GM18858 (cell line): ENCODE results near the gene RNF213.

Source experiments
- ATAC-seq: cut with Tn5 transposase; IDR thresholded peaks from one replicate; pipeline ENCODE4 v1.9.1; 2021; ENCODE audit not compliant: unreplicated experiment

RNF213 gene

DNA sequence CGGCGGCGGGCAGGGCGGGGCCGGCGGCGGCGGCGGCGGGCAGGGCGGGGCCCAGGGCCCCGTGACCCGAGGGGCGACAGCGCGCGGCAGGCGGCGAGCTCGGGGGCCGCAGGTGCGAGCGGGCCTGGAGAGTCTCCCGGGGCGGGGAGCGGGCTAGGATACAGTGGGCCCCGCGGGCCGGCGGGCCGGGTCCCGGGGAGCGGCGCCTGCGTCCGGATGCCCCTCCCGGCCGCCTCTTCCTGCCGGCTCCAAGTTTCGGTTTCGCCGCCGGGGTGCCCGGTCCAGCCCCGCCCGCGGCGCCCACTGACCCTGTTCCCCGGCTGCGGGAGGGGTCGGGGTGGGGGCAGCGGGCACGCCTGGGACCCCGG lies at the start of gene RNF213:
TSS of gene RNF213 (plus strand) at position 62 of the 368 bp plus-strand sequence. CDS start 2,830 bp downstream, outside the sequence.
- no peak for ATAC-seq

DNA sequence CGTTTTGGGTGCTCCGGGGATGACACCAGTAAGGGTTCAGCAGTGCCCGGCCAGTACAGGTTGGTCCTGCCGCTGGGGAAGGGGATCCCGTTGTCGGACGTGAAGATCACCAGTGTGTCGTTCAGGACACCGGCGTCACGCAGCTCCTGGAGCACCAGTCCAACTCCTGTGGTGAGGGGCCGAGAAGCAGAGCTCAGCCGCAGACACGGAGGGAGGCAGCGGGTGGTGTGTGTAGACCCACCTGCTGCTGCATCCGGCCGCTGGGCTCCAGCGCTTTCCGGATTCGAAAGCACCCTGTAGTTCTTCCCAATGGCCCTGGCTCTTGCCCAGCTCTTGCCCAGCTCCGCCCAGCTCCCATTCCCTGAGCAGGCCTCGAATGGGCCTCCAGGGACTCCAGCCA lies 48.5 kb upstream of the RNF213 start:
- ATAC-seq: no peak

- no peak for ATAC-seq
Measured at GRCh38 chr17:80212511-80212910, 48.1 kb upstream of the RNF213 start.

- ATAC-seq: no peak
Measured at GRCh38 chr17:80212962-80213642, 47.5 kb upstream of the RNF213 start.

DNA sequence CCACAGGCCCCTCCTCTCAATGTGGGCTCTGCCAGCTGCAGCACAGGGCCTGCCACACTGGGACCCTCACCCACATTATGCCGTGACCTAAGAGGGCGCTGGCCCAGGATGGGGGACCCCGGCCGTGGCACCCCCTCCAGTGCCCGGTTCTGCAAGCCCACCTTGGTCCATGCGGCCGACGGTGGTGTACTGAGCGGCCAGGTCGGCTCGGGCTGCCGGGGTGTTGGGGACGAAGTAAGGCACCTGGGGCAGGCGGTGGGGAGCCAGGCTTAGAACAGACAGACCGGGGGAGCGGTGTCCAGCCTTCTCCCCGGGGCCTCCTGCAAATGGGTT lies 47.0 kb upstream of the RNF213 start:
- ATAC-seq: no peak

- ATAC-seq: no peak
Measured at GRCh38 chr17:80214012-80214877, 46.4 kb upstream of the RNF213 start.

- ATAC-seq: no peak
Measured at GRCh38 chr17:80214878-80215210, 45.8 kb upstream of the RNF213 start.

DNA sequence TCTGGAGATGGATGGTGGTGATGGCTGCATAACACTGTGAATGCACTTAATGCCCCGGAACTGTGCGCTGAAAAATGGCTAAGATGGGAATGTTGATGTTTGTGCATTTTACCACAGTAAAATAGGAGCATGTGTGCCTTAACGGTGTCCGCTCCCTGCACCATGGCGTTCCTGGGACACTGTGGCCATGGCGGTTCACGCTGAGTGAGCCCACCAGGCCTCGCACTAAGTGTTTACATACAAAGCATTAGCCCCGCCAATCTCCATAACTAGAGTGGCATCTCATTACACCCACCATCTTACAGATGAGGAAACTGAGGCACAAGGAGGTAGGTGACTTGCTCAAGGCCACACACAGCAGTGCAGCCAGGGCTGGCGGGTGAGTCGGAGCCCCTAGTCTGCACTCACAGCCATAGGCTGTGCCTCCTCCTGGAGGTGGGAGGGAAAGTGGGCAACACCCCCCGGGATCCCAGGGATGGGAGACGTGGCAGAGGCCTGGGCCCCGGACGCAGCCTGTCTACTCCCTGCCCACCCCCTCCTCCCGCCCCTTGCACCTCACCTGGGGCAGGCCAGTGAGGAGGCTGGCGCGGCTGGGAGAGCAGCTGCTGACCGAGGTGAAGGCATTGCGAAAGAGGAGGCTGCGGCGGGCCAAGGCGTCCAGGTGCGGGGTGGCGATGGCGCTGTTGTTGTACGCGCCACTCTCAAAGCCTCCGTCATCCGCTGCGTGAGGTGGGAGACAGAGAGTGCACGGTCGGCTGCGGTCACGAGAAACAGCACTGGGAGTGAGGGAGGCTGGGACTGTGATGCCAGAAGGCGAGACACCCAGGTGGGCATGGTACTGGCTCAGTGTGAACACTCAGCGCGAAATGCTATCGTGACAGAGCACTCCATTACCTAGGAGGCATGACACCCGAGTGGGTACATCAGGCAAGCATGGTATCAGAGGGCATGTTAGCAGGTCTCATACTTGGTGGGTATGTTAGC lies 43.9 kb upstream of the RNF213 start:
- no peak for ATAC-seq

DNA sequence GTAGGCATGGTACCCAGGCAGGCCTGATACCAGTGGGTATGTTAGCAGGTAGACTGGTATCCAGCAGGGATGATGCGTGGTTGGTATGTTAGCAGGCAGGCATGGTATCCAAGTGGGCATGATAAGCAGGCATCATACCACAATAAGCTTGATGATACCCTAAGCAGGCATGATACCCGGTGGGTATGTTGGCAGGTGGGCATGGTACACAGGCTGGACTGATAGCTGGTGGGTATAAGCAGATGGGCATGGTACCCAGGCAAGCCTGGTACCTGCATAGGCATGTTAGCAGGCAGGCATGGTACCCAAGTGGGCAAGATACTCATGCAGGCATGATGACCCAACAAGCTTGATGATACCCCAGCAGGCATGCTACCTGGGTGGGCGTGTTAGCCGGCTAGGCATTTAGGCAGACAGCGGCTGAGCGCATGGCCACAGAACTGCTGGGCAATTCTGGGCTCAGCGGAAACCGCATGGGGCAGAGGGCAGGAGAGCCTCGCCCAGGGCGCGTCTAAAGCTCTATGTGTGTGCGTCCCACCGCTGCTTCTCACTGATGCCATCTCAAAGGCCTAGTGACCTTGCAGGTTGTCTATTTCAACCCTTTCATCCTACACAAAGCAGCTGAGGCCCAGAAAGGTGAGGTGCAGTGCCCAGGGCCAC lies 42.8 kb upstream of the RNF213 start:
- no peak for ATAC-seq

GRCh38 chr17:80218391-80218790 lies 42.3 kb upstream of the RNF213 start:
- no peak for ATAC-seq

DNA sequence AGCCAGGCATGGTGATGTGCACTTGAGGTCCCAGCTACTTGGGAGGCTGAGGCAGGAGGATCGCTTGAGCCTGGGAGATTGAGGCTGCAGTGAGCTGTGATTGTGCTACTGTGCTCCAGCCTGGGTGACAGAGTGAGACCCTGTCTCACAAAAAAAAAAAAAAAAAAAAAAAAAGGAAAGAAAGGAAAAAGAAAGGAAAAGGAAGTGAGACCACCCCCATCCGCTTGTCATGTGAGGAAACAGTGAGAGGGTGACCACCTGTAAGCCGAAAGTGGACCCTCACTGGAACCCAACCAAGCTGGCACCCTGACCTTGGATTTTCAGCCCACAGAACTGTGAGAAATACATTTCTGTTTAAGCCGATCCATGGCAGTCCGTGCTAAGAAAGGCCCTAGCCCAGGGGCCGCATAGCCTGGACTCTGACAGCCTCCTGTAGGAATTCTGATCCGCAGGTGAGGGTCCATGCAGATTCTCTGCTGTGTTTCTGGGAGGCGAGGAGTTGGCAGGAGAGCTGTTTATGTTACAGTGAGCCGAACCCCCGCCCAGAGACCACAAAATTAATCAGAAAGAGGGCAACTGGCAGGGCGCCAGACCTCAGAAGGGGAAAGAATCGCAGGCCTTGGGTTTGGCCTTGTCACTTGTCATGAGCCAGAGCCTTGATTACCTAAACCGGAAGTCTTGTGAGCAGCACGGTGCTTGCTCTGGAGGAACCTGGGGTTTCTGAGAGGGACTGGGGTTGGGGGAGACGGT lies 41.5 kb upstream of the RNF213 start:
- ATAC-seq: no peak

DNA sequence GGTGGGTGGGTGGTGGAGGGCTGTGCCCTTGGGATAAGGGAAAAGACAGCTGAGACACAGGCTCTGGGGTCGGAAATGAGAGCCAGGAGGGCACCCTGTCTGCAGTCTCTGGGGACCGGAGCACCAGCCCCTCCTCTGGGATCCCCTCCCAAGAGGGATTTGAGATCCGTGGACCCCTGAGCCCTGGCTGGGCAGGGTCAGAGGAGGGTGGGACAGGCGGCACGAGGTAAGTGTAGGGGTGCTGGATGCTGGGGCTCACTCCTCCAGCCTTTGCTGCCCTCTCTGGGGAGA lies 40.9 kb upstream of the RNF213 start:
- ATAC-seq: no peak

DNA sequence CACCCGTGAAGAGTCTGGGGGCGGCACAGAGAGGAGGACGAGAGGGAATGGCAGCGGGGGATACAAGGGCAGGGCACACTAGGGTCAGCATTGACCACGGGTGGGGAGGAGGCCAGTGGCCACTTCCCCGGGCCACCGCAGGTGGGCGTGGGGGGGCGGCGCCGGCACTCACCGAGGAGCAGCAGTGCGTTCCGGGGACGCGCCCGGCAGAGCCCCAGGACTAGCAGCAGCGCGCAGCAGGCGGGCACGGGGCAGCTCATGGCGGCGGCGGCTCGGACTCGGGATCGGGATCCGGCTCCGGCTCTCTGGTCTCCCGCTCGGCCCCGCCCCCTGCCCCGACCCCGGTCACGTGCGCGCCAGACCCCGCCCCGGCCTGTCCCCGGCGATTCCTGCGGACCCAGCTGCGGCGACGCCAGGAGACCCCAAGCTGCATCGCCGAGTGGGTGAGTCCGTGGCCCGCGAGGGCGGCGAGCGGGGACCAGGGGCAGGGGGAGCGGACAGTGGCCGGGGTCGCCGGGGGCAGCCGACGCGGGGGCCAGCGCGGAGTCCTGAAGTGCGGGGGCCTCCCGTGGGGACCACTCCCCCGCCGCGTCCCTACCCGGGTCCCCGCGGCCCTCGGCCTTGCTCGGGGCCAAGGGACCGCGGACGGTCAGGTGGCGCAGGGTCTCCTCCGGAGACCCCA lies 40.5 kb upstream of the RNF213 start, which contains the start of the genes SGSH and SLC26A11:
TSS of gene SGSH (minus strand) at position 280 of the 682 bp plus-strand sequence. CDS start at position 260, 20 bp downstream.
TSS of gene SLC26A11 (plus strand) at position 374 of the 682 bp plus-strand sequence. CDS start 1,134 bp downstream, outside the sequence.
- no peak for ATAC-seq

GRCh38 chr17:80220736-80221215 lies 39.9 kb upstream of the RNF213 start:
- ATAC-seq: no peak

DNA sequence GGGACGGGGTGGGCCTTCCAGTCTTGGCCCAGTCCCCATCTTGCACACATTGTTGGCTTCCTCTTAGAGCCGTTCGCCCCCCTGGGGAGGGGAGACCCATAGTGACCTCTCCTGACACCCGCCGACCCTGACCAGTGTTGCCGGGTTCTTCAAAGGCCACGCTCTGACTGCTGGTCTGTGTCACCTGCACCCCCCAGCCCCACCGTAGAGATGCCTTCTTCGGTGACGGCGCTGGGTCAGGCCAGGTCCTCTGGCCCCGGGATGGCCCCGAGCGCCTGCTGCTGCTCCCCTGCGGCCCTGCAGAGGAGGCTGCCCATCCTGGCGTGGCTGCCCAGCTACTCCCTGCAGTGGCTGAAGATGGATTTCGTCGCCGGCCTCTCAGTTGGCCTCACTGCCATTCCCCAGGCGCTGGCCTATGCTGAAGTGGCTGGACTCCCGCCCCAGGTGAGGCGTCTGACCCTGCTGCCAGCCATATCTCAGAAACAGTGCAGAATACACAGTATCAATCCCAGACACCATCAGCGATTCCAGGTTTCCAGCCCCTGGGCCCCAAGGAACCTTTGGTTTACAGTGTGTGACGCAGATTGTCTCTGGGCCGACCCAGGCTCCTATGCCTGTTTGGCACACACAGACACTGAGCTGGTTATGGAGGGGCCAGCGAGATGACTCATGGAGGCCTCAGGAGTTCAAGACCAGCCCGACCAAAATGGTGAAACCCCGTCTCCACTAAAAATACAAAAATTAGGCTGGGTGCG lies 39.1 kb upstream of the RNF213 start:
- no peak for ATAC-seq

DNA sequence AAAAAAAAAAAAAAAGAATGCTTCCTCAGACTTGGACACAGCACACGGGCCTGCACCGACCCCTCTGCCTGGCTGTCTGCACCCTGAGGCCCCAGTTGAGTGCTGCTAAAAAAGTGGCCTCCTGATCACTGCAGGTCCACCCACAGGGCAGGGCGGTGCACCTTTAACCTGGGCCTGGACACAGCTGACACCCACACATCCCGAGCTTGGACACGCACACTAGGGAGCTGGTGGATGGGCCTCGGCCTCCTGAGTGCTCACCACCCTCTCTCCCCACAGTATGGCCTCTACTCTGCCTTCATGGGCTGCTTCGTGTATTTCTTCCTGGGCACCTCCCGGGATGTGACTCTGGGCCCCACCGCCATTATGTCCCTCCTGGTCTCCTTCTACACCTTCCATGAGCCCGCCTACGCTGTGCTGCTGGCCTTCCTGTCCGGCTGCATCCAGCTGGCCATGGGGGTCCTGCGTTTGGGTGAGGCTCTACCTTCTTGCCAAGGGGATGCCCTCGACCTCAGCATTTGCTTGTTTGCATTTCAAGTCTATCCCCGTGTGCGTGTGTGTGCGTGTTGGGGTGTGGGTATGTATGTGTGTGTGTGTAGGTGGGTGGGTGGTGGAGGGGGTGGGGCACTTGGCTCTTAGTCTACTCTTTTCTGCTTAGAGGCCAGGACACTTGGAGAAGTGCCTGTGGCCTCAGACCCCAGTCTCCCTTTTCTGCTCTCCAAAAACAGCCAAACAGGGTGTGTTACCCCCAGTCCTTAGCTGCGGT lies 38.1 kb upstream of the RNF213 start:
- no peak for ATAC-seq

DNA sequence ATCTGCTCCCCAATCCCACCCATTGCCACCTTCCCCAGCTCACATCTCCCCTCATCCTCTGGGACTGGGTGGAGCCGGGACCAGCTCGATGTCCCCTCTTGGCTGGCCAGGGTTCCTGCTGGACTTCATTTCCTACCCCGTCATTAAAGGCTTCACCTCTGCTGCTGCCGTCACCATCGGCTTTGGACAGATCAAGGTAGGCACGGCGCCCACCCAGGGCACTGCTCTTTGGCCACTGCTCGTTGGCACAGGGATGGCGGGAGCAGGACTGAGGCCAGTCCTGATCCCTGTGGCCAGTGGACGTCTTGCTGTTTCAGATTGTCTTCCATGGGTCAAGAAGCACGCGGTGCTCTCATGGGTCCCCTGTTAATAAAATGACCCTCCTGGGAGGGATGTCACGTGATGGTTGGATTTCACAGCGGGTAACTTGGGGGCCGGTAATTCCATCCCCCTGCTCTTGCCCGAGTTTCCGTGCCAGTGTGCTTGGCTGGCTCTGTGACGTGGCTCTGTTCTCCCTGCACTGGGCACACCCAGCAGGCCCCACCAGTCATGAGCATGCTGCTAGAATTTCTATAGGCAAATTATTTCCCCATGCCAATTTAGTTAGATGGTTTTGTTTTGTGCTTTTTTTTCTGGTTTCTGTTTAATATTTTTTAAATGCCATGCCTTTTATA lies 37.4 kb upstream of the RNF213 start:
- ATAC-seq: no peak
